SU-DHL-6 (cell line): Measurements from ENCODE around the gene TLR6.

Experiments
- EZH2phosphoT487 ChIP-seq: fragments of 200-600 bp; sonication (generic), shearing (Covaris generic); conservative IDR thresholded peaks from 2 replicates; pipeline ENCODE4 v1.6.1; 2018; ENCODE audit warnings: mild to moderate bottlenecking, antibody characterized with exemption, low read length, moderate library complexity, mixed read lengths
- TF ChIP-seq, protein P1 (sequence below): fragments of 200-600 bp; sonication (generic); IDR thresholded peaks from one replicate; pipeline ENCODE4 v1.5.1; 2017; ENCODE audit warnings: antibody characterized with exemption, mild to moderate bottlenecking, low read length, moderate library complexity; ENCODE audit not compliant: insufficient read depth, poor library complexity, severe bottlenecking

GRCh38 chr4:38889143-38889542 is 32.5 kb upstream of the TLR6 start:
- TF ChIP-seq, protein P1, sequence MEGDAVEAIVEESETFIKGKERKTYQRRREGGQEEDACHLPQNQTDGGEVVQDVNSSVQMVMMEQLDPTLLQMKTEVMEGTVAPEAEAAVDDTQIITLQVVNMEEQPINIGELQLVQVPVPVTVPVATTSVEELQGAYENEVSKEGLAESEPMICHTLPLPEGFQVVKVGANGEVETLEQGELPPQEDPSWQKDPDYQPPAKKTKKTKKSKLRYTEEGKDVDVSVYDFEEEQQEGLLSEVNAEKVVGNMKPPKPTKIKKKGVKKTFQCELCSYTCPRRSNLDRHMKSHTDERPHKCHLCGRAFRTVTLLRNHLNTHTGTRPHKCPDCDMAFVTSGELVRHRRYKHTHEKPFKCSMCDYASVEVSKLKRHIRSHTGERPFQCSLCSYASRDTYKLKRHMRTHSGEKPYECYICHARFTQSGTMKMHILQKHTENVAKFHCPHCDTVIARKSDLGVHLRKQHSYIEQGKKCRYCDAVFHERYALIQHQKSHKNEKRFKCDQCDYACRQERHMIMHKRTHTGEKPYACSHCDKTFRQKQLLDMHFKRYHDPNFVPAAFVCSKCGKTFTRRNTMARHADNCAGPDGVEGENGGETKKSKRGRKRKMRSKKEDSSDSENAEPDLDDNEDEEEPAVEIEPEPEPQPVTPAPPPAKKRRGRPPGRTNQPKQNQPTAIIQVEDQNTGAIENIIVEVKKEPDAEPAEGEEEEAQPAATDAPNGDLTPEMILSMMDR: no peak
- no peak for TF ChIP-seq EZH2phosphoT487
